ENCODE measurements around the gene SNAP47.

Gene SNAP47

GRCh38 chr1:227792216-227793078 is 57.2 kb downstream of the SNAP47 start:
- Histone ChIP-seq H3K4me1 (ENCODE audit: control insufficient read depth, insufficient read depth, low read length) (peaks cover 22% of the 10 kb centered on the region), H3K27me3 (ENCODE audit: control insufficient read depth in 1 of 2, insufficient read depth in 2 of 2, low read length in 2 of 2) (no peaks in the 10 kb centered on the region), H3K27ac (ENCODE audit: low read length) (no peak overlapping the region), H3K9me3 (ENCODE audit: control insufficient read depth in 2 of 2, low read length in 2 of 2) (no peaks in the 10 kb centered on the region), H3K4me3 (ENCODE audit: low read length in 2 of 2) (no peak overlapping the region), H3K36me3 (ENCODE audit: control insufficient read depth in 2 of 2, insufficient read depth in 2 of 2, low read length in 2 of 2) (no peaks in the 10 kb centered on the region), H3K9ac (ENCODE audit: low read length in 2 of 2) (no peak overlapping the region)

- Histone ChIP-seq H3K4me1 (ENCODE audit: control insufficient read depth, insufficient read depth, low read length) (peaks cover 19% of the 10 kb centered on the region), H3K9ac (ENCODE audit: low read length in 2 of 2) (no peak overlapping the region), H3K27me3 (ENCODE audit: control insufficient read depth in 1 of 2, insufficient read depth in 2 of 2, low read length in 2 of 2) (no peaks in the 10 kb centered on the region), H3K4me3 (ENCODE audit: low read length in 2 of 2) (no peak overlapping the region), H3K27ac (ENCODE audit: low read length) (no peak overlapping the region), H3K9me3 (ENCODE audit: control insufficient read depth in 2 of 2, low read length in 2 of 2) (no peaks in the 10 kb centered on the region), H3K36me3 (ENCODE audit: control insufficient read depth in 2 of 2, insufficient read depth in 2 of 2, low read length in 2 of 2) (no peaks in the 10 kb centered on the region)
Measured at GRCh38 chr1:227793079-227793947, 58.1 kb downstream of the SNAP47 start.

- H3K4me3 ChIP-seq (ENCODE audit: low read length in 2 of 2): peak overlapping the region in 1 of 2 donors; percentile 44
- peaks cover 15% of the 10 kb centered on the region for H3K4me1 ChIP-seq (ENCODE audit: control insufficient read depth, insufficient read depth, low read length)
- H3K36me3 ChIP-seq (ENCODE audit: control insufficient read depth in 2 of 2, insufficient read depth in 2 of 2, low read length in 2 of 2): no peaks in the 10 kb centered on the region
- peak overlapping the region; percentile 41 for H3K27ac ChIP-seq (ENCODE audit: low read length)
- H3K9ac ChIP-seq (ENCODE audit: low read length in 2 of 2): peak overlapping the region in 1 of 2 donors; percentile 38
- no peaks in the 10 kb centered on the region for H3K9me3 ChIP-seq (ENCODE audit: control insufficient read depth in 2 of 2, low read length in 2 of 2)
- H3K27me3 ChIP-seq (ENCODE audit: control insufficient read depth in 1 of 2, insufficient read depth in 2 of 2, low read length in 2 of 2): no peaks in the 10 kb centered on the region
Measured at GRCh38 chr1:227793948-227794816, 58.9 kb downstream of the SNAP47 start.

GRCh38 chr1:227794817-227795192 is 59.6 kb downstream of the SNAP47 start:
- peak overlapping the region in 1 of 2 donors; percentile 38 for H3K9ac ChIP-seq (ENCODE audit: low read length in 2 of 2)

GRCh38 chr1:227795732-227796131 is 60.5 kb downstream of the SNAP47 start:
- no peak overlapping the region for H3K9ac ChIP-seq (ENCODE audit: low read length in 2 of 2)
- no peaks in the 10 kb centered on the region for H3K9me3 ChIP-seq (ENCODE audit: control insufficient read depth in 2 of 2, low read length in 2 of 2)
- no peak overlapping the region for H3K27ac ChIP-seq (ENCODE audit: low read length)
- H3K36me3 ChIP-seq (ENCODE audit: control insufficient read depth in 2 of 2, insufficient read depth in 2 of 2, low read length in 2 of 2): no peaks in the 10 kb centered on the region
- no peaks in the 10 kb centered on the region for H3K27me3 ChIP-seq (ENCODE audit: control insufficient read depth in 1 of 2, insufficient read depth in 2 of 2, low read length in 2 of 2)
- peaks cover 15% of the 10 kb centered on the region for H3K4me1 ChIP-seq (ENCODE audit: control insufficient read depth, insufficient read depth, low read length)
- H3K4me3 ChIP-seq (ENCODE audit: low read length in 2 of 2): no peak overlapping the region

More at GRCh38 chr1:227794817-227795192, 59.6 kb downstream of the SNAP47 start:
- peak overlapping the region in 1 of 2 donors; percentile 44 for H3K4me3 ChIP-seq (ENCODE audit: low read length in 2 of 2)
- H3K36me3 ChIP-seq (ENCODE audit: control insufficient read depth in 2 of 2, insufficient read depth in 2 of 2, low read length in 2 of 2): no peaks in the 10 kb centered on the region
- H3K27me3 ChIP-seq (ENCODE audit: control insufficient read depth in 1 of 2, insufficient read depth in 2 of 2, low read length in 2 of 2): no peaks in the 10 kb centered on the region
- peaks cover 15% of the 10 kb centered on the region for H3K4me1 ChIP-seq (ENCODE audit: control insufficient read depth, insufficient read depth, low read length)
- H3K27ac ChIP-seq (ENCODE audit: low read length): peak overlapping the region; percentile 41
- no peaks in the 10 kb centered on the region for H3K9me3 ChIP-seq (ENCODE audit: control insufficient read depth in 2 of 2, low read length in 2 of 2)

- H3K4me1 ChIP-seq (ENCODE audit: control insufficient read depth, insufficient read depth, low read length): peaks cover 15% of the 10 kb centered on the region
- no peak overlapping the region for H3K27ac ChIP-seq (ENCODE audit: low read length)
- H3K27me3 ChIP-seq (ENCODE audit: control insufficient read depth in 1 of 2, insufficient read depth in 2 of 2, low read length in 2 of 2): no peaks in the 10 kb centered on the region
- H3K9me3 ChIP-seq (ENCODE audit: control insufficient read depth in 2 of 2, low read length in 2 of 2): no peaks in the 10 kb centered on the region
- H3K9ac ChIP-seq (ENCODE audit: low read length in 2 of 2): no peak overlapping the region
- no peak overlapping the region for H3K4me3 ChIP-seq (ENCODE audit: low read length in 2 of 2)
- no peaks in the 10 kb centered on the region for H3K36me3 ChIP-seq (ENCODE audit: control insufficient read depth in 2 of 2, insufficient read depth in 2 of 2, low read length in 2 of 2)
Measured at GRCh38 chr1:227796359-227796915, 61.2 kb downstream of the SNAP47 start.

- no peaks in the 10 kb centered on the region for H3K9me3 ChIP-seq (ENCODE audit: control insufficient read depth in 2 of 2, low read length in 2 of 2)
- peaks cover 15% of the 10 kb centered on the region for H3K4me1 ChIP-seq (ENCODE audit: control insufficient read depth, insufficient read depth, low read length)
- H3K27ac ChIP-seq (ENCODE audit: low read length): no peak overlapping the region
- H3K4me3 ChIP-seq (ENCODE audit: low read length in 2 of 2): no peak overlapping the region
- no peaks in the 10 kb centered on the region for H3K27me3 ChIP-seq (ENCODE audit: control insufficient read depth in 1 of 2, insufficient read depth in 2 of 2, low read length in 2 of 2)
- no peak overlapping the region for H3K9ac ChIP-seq (ENCODE audit: low read length in 2 of 2)
- H3K36me3 ChIP-seq (ENCODE audit: control insufficient read depth in 2 of 2, insufficient read depth in 2 of 2, low read length in 2 of 2): no peaks in the 10 kb centered on the region
Measured at GRCh38 chr1:227797144-227797543, 61.9 kb downstream of the SNAP47 start.

- peaks cover 15% of the 10 kb centered on the region for H3K4me1 ChIP-seq (ENCODE audit: control insufficient read depth, insufficient read depth, low read length)
- H3K9ac ChIP-seq (ENCODE audit: low read length in 2 of 2): no peak overlapping the region
- H3K36me3 ChIP-seq (ENCODE audit: control insufficient read depth in 2 of 2, insufficient read depth in 2 of 2, low read length in 2 of 2): no peaks in the 10 kb centered on the region
- H3K9me3 ChIP-seq (ENCODE audit: control insufficient read depth in 2 of 2, low read length in 2 of 2): no peaks in the 10 kb centered on the region
- no peak overlapping the region for H3K27ac ChIP-seq (ENCODE audit: low read length)
- H3K4me3 ChIP-seq (ENCODE audit: low read length in 2 of 2): no peak overlapping the region
- no peaks in the 10 kb centered on the region for H3K27me3 ChIP-seq (ENCODE audit: control insufficient read depth in 1 of 2, insufficient read depth in 2 of 2, low read length in 2 of 2)
Measured at GRCh38 chr1:227797625-227798024, 62.4 kb downstream of the SNAP47 start.

- no peaks in the 10 kb centered on the region for H3K27me3 ChIP-seq (ENCODE audit: control insufficient read depth in 1 of 2, insufficient read depth in 2 of 2, low read length in 2 of 2)
- no peaks in the 10 kb centered on the region for H3K36me3 ChIP-seq (ENCODE audit: control insufficient read depth in 2 of 2, insufficient read depth in 2 of 2, low read length in 2 of 2)
- no peak overlapping the region for H3K9ac ChIP-seq (ENCODE audit: low read length in 2 of 2)
- peaks cover 15% of the 10 kb centered on the region for H3K4me1 ChIP-seq (ENCODE audit: control insufficient read depth, insufficient read depth, low read length)
- H3K9me3 ChIP-seq (ENCODE audit: control insufficient read depth in 2 of 2, low read length in 2 of 2): no peaks in the 10 kb centered on the region
- no peak overlapping the region for H3K4me3 ChIP-seq (ENCODE audit: low read length in 2 of 2)
- no peak overlapping the region for H3K27ac ChIP-seq (ENCODE audit: low read length)
Measured at GRCh38 chr1:227798078-227798802, 63.0 kb downstream of the SNAP47 start.
